Testis (tissue), 2 donors: Measurements from ENCODE around the gene ADK.

Experiments used
- POLR2A ChIP-seq: fragments of 450-650 bp; IDR thresholded peaks from one replicate; pipeline ENCODE4 v1.6.1; 2017; ENCODE audit warnings: antibody characterized with exemption, mild to moderate bottlenecking, moderate library complexity
- TF ChIP-seq, protein P1 (sequence below), 3 experiments: fragments of 450-650 bp in 2 of 3; fragments of 200-600 bp in 1 of 3; sonication (generic) in 1 of 3; IDR thresholded peaks; one replicate each; pipeline ENCODE4 v1.5.1; 2016 to 2019; ENCODE audit warnings: antibody characterized with exemption in 3 of 3, mild to moderate bottlenecking in 2 of 3, moderate library complexity in 1 of 3

DNA sequence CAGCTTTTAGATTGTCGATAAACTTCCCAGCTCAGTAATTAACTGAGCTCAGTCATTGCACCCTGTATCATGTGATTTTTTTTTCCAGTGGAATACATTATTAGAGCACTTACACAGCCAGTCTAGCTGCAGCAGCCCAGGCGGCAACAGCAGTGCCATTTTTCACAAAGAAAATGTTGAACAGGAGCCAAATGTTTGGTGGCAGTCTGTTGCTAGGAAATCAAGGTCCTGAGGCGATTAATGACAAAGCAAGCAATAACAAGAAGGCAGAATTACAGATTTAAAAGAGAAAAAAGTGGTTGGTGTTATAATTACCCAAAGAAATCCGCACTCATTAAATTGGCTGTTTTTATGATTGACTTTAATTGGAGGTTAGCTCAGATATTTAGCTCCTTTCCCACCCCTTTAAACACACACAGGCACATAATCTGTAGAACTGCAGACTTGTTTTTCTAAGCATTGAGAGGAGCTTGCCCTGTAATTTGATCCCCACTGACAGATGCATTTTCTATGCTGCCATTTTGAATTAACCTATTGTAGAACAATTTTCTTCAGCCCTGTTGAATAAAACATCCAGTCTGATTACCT is 267.4 kb downstream of the ADK start:
- TF ChIP-seq POLR2A, result no peak
- TF ChIP-seq, protein P1, sequence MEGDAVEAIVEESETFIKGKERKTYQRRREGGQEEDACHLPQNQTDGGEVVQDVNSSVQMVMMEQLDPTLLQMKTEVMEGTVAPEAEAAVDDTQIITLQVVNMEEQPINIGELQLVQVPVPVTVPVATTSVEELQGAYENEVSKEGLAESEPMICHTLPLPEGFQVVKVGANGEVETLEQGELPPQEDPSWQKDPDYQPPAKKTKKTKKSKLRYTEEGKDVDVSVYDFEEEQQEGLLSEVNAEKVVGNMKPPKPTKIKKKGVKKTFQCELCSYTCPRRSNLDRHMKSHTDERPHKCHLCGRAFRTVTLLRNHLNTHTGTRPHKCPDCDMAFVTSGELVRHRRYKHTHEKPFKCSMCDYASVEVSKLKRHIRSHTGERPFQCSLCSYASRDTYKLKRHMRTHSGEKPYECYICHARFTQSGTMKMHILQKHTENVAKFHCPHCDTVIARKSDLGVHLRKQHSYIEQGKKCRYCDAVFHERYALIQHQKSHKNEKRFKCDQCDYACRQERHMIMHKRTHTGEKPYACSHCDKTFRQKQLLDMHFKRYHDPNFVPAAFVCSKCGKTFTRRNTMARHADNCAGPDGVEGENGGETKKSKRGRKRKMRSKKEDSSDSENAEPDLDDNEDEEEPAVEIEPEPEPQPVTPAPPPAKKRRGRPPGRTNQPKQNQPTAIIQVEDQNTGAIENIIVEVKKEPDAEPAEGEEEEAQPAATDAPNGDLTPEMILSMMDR (IDR thresholded peaks at IDR 0.05), result no peak
